Activated naive CD8-positive, alpha-beta T cell (primary cell): Measurements from ENCODE around the gene B3GNT7.
"Not testable (repeated sequence)": the region's sequence is repeated elsewhere in the genome, so short reads cannot be mapped to it uniquely, and the experiment has no call there.

Source experiments
- H3K27ac Mint-ChIP-seq: one replicate; pipeline ENCODE4 v1.8.0; 2021; ENCODE audit warnings: mixed read lengths
- H3K27me3 Mint-ChIP-seq: one replicate; pipeline ENCODE4 v1.8.0; 2021; ENCODE audit warnings: mixed read lengths
- H3K36me3 Mint-ChIP-seq: one replicate; pipeline ENCODE4 v1.8.0; 2021; ENCODE audit warnings: mixed read lengths
- H3K4me1 Mint-ChIP-seq: one replicate; pipeline ENCODE4 v1.8.0; 2021; ENCODE audit warnings: low read depth, mixed read lengths
- H3K4me3 Mint-ChIP-seq: one replicate; pipeline ENCODE4 v1.8.0; 2021; ENCODE audit warnings: mild to moderate bottlenecking, mixed read lengths
- H3K9me3 Mint-ChIP-seq: one replicate; pipeline ENCODE4 v1.8.0; 2021; ENCODE audit warnings: low read depth, mixed read lengths

Gene B3GNT7

GRCh38 chr2:231413921-231414476, 18.5 kb downstream of the B3GNT7 start:
- peaks cover 5% of the 10 kb centered on the region for H3K4me1 Mint-ChIP-seq
- H3K27me3 Mint-ChIP-seq: peaks cover 18% of the 10 kb centered on the region
- peaks cover 4% of the 10 kb centered on the region for H3K36me3 Mint-ChIP-seq
- no peak overlapping the region for H3K4me3 Mint-ChIP-seq
- H3K9me3 Mint-ChIP-seq: peaks cover 4% of the 10 kb centered on the region
- no peak overlapping the region for H3K27ac Mint-ChIP-seq

GRCh38 chr2:231415029-231415428, 19.5 kb downstream of the B3GNT7 start:
- H3K27me3 Mint-ChIP-seq: peaks cover 22% of the 10 kb centered on the region
- H3K9me3 Mint-ChIP-seq: peaks cover 4% of the 10 kb centered on the region
- H3K27ac Mint-ChIP-seq: no peak overlapping the region
- H3K36me3 Mint-ChIP-seq: peaks cover 4% of the 10 kb centered on the region
- peaks cover 5% of the 10 kb centered on the region for H3K4me1 Mint-ChIP-seq
- H3K4me3 Mint-ChIP-seq: no peak overlapping the region

- H3K9me3 Mint-ChIP-seq: no peaks in the 10 kb centered on the region
- no peak overlapping the region for H3K4me3 Mint-ChIP-seq
- no peak overlapping the region for H3K27ac Mint-ChIP-seq
- no peaks in the 10 kb centered on the region for H3K36me3 Mint-ChIP-seq
- no peaks in the 10 kb centered on the region for H3K4me1 Mint-ChIP-seq
- H3K27me3 Mint-ChIP-seq: peaks cover 10% of the 10 kb centered on the region
These were observed 23.5 kb downstream of the B3GNT7 start for GRCh38 chr2:231418820-231419640.

- H3K27me3 Mint-ChIP-seq: peaks cover 5% of the 10 kb centered on the region
- no peaks in the 10 kb centered on the region for H3K36me3 Mint-ChIP-seq
- no peak overlapping the region for H3K4me3 Mint-ChIP-seq
- no peak overlapping the region for H3K27ac Mint-ChIP-seq
- H3K4me1 Mint-ChIP-seq: peaks cover 2% of the 10 kb centered on the region
- no peaks in the 10 kb centered on the region for H3K9me3 Mint-ChIP-seq
These were observed 25.6 kb downstream of the B3GNT7 start for GRCh38 chr2:231421051-231421580.

GRCh38 chr2:231422056-231422455, 26.5 kb downstream of the B3GNT7 start:
- H3K4me1 Mint-ChIP-seq: peaks cover 4% of the 10 kb centered on the region
- H3K9me3 Mint-ChIP-seq: no peaks in the 10 kb centered on the region
- no peaks in the 10 kb centered on the region for H3K36me3 Mint-ChIP-seq
- H3K27me3 Mint-ChIP-seq: peaks cover 5% of the 10 kb centered on the region
- no peak overlapping the region for H3K4me3 Mint-ChIP-seq
- no peak overlapping the region for H3K27ac Mint-ChIP-seq

GRCh38 chr2:231423176-231423575, 27.7 kb downstream of the B3GNT7 start:
- H3K27me3 Mint-ChIP-seq: peaks cover 5% of the 10 kb centered on the region
- no peak overlapping the region for H3K4me3 Mint-ChIP-seq
- no peaks in the 10 kb centered on the region for H3K9me3 Mint-ChIP-seq
- peaks cover 4% of the 10 kb centered on the region for H3K4me1 Mint-ChIP-seq
- no peak overlapping the region for H3K27ac Mint-ChIP-seq
- no peaks in the 10 kb centered on the region for H3K36me3 Mint-ChIP-seq

- peaks cover under 1% of the 10 kb centered on the region for H3K36me3 Mint-ChIP-seq
- no peaks in the 10 kb centered on the region for H3K27me3 Mint-ChIP-seq
- H3K4me3 Mint-ChIP-seq: no peak overlapping the region
- H3K4me1 Mint-ChIP-seq: peaks cover 4% of the 10 kb centered on the region
- H3K27ac Mint-ChIP-seq: no peak overlapping the region
- peaks cover under 1% of the 10 kb centered on the region for H3K9me3 Mint-ChIP-seq
These were observed 29.8 kb downstream of the B3GNT7 start for GRCh38 chr2:231425291-231425810.

GRCh38 chr2:231425811-231426703, 30.5 kb downstream of the B3GNT7 start:
- H3K36me3 Mint-ChIP-seq: peaks cover 6% of the 10 kb centered on the region
- peaks cover 4% of the 10 kb centered on the region for H3K4me1 Mint-ChIP-seq
- no peak overlapping the region for H3K4me3 Mint-ChIP-seq
- no peak overlapping the region for H3K27ac Mint-ChIP-seq
- H3K27me3 Mint-ChIP-seq: peaks cover 2% of the 10 kb centered on the region
- peaks cover 6% of the 10 kb centered on the region for H3K9me3 Mint-ChIP-seq

- Mint-ChIP-seq H3K9me3 (peaks cover 16% of the 10 kb centered on the region), H3K4me1 (peaks cover 4% of the 10 kb centered on the region), H3K27ac (no peak overlapping the region), H3K4me3 (no peak overlapping the region), H3K27me3 (peaks cover 7% of the 10 kb centered on the region), H3K36me3 (peaks cover 14% of the 10 kb centered on the region)
These were observed 31.6 kb downstream of the B3GNT7 start for GRCh38 chr2:231427116-231427515.

- Mint-ChIP-seq H3K4me1 (peaks cover 4% of the 10 kb centered on the region), H3K27ac (no peak overlapping the region), H3K36me3 (peaks cover 14% of the 10 kb centered on the region)
These were observed 33.6 kb downstream of the B3GNT7 start for GRCh38 chr2:231429152-231429551.

GRCh38 chr2:231429901-231430300, 34.4 kb downstream of the B3GNT7 start:
- H3K4me1 Mint-ChIP-seq: peaks cover 4% of the 10 kb centered on the region
- peaks cover 14% of the 10 kb centered on the region for H3K36me3 Mint-ChIP-seq
- no peak overlapping the region for H3K4me3 Mint-ChIP-seq
- H3K27me3 Mint-ChIP-seq: peaks cover 7% of the 10 kb centered on the region
- no peak overlapping the region for H3K27ac Mint-ChIP-seq
- H3K9me3 Mint-ChIP-seq: peaks cover 16% of the 10 kb centered on the region

More at GRCh38 chr2:231429152-231429551, 33.6 kb downstream of the B3GNT7 start:
- Mint-ChIP-seq H3K9me3 (peaks cover 16% of the 10 kb centered on the region), H3K27me3 (peaks cover 7% of the 10 kb centered on the region), H3K4me3 (no peak overlapping the region)

- not testable (repeated sequence) for H3K27ac Mint-ChIP-seq, H3K27me3 Mint-ChIP-seq, H3K4me3 Mint-ChIP-seq, H3K4me1 Mint-ChIP-seq
- H3K9me3 Mint-ChIP-seq: peaks cover 16% of the 10 kb centered on the region
- peaks cover 14% of the 10 kb centered on the region for H3K36me3 Mint-ChIP-seq
These were observed 34.9 kb downstream of the B3GNT7 start for GRCh38 chr2:231430437-231430836.

GRCh38 chr2:231431606-231432005, 36.1 kb downstream of the B3GNT7 start:
- Mint-ChIP-seq H3K4me3 (no peak overlapping the region), H3K27me3 (peaks cover 7% of the 10 kb centered on the region), H3K36me3 (peaks cover 14% of the 10 kb centered on the region), H3K9me3 (peaks cover 16% of the 10 kb centered on the region), H3K27ac (no peak overlapping the region), H3K4me1 (no peaks in the 10 kb centered on the region)

- Mint-ChIP-seq H3K36me3 (peaks cover 14% of the 10 kb centered on the region), H3K4me1 (no peaks in the 10 kb centered on the region), H3K9me3 (peaks cover 16% of the 10 kb centered on the region), H3K27ac (no peak overlapping the region), H3K27me3 (peaks cover 7% of the 10 kb centered on the region), H3K4me3 (no peak overlapping the region)
These were observed 38.5 kb downstream of the B3GNT7 start for GRCh38 chr2:231433990-231434389.
